Natural killer cell (primary cell): Measurements from ENCODE around the gene TSPOAP1. TPM values are rescaled to one million over a fixed set of nuclear protein-coding genes. Genes with fewer than 3 reads are reported as not detected.

Experiments
- ATAC-seq, 3 donors: fragments of 150-1000 bp in 2 of 3; fragments of 200-7000 bp in 1 of 3; cut with Tn5 transposase; 1 replicate in 1 of 3; 2 replicates in 2 of 3; pipeline ENCODE4 v1.10.0; 2021; ENCODE audit warnings: mild to moderate bottlenecking in 2 of 3, moderate library complexity in 2 of 3
- DNase-seq, 2 donors: peaks; one replicate each; pipeline versions ENCODE4 v3.0.0 to v3.0.0-alpha.2; 2013 to 2021; ENCODE audit warnings: mixed read lengths in 1 of 2
- H3K27ac ChIP-seq: one replicate; pipeline ENCODE4 v1.5.1; 2013; ENCODE audit warnings: mild to moderate bottlenecking, low read length
- H3K27me3 ChIP-seq: one replicate; pipeline ENCODE4 v1.6.1; 2013; ENCODE audit warnings: low read length; ENCODE audit not compliant: control insufficient read depth, insufficient read depth
- H3K36me3 ChIP-seq: one replicate; pipeline ENCODE4 v1.6.1; 2013; ENCODE audit warnings: low read length; ENCODE audit not compliant: control insufficient read depth, insufficient read depth
- H3K4me1 ChIP-seq: one replicate; pipeline ENCODE4 v1.6.1; 2013; ENCODE audit warnings: low read length; ENCODE audit not compliant: control insufficient read depth, insufficient read depth
- H3K4me3 ChIP-seq: one replicate; pipeline ENCODE4 v1.5.1; 2013; ENCODE audit warnings: low read length
- H3K9me3 ChIP-seq: one replicate; pipeline ENCODE4 v1.6.1; 2013; ENCODE audit warnings: low read length; ENCODE audit not compliant: control insufficient read depth, insufficient read depth
- H3K27ac Mint-ChIP-seq, 2 donors: one replicate each; pipeline ENCODE4 v1.8.0; 2022; ENCODE audit warnings: mild to moderate bottlenecking in 2 of 2, mixed read lengths in 2 of 2, moderate library complexity in 1 of 2
- H3K27me3 Mint-ChIP-seq, 2 donors: one replicate each; pipeline ENCODE4 v1.8.0; 2022; ENCODE audit warnings: low read depth in 2 of 2, mixed read lengths in 2 of 2
- H3K36me3 Mint-ChIP-seq: one replicate; pipeline ENCODE4 v1.8.0; 2022; ENCODE audit warnings: mixed read lengths
- H3K4me1 Mint-ChIP-seq, 2 donors: one replicate each; pipeline ENCODE4 v1.8.0; 2022; ENCODE audit warnings: mixed read lengths in 2 of 2
- H3K4me3 Mint-ChIP-seq: one replicate; pipeline ENCODE4 v1.8.0; 2022; ENCODE audit warnings: mild to moderate bottlenecking, moderate library complexity, mixed read lengths
- H3K9me3 Mint-ChIP-seq, 2 donors: one replicate each; pipeline ENCODE4 v1.8.0; 2022; ENCODE audit warnings: mixed read lengths in 2 of 2
- CTCF ChIP-seq: fragments of 200-600 bp; IDR thresholded peaks from one replicate; pipeline ENCODE4 v1.8.0; 2022; ENCODE audit warnings: antibody characterized with exemption
- WGBS: methylation state at CpG from one replicate; pipeline ENCODE4 v1.1.7; 2013; ENCODE audit warnings: missing lambda C conversion rate; ENCODE audit not compliant: insufficient coverage; 5-methylcytosine and 5-hydroxymethylcytosine counted together
- intact Hi-C: fragments of 100-400 bp; cut with micrococcal nuclease; formaldehyde crosslinking; loops from one replicate; pipeline ENCODE4 v1.14.2; 2022
- total RNA-seq, 4 donors: library from RNA; stranded (reverse); fragments of 120-200 nt in 1 of 4; gene quantifications; one replicate each; pipeline versions ENCODE4 v1.2.3 to v1.2.4, GENCODE V29; 2013 to 2022

The TSPOAP1 gene
- total RNA-seq, 3 donors from 2014 or later (not counting 1 experiment from before 2014, with no cell fraction given): 176 to 282 (median 246) TPM

- no peak overlapping the region for H3K4me3 Mint-ChIP-seq
- H3K9me3 Mint-ChIP-seq: no peaks in the 10 kb centered on the region
- intact Hi-C loops: no loop called here
- H3K27ac Mint-ChIP-seq: peak overlapping the region in 1 of 2 donors; percentile 14
- no peaks in the 10 kb centered on the region for H3K9me3 ChIP-seq
- no peaks in the 10 kb centered on the region for H3K36me3 Mint-ChIP-seq
- peaks cover 95% of the 10 kb centered on the region for H3K36me3 ChIP-seq
- no peak for TF ChIP-seq CTCF
- no peak for DNase-seq
- H3K4me1 Mint-ChIP-seq: peaks cover 0 to 10% of the 10 kb centered on the region in 2 donors
- WGBS: 96% methylated on average over 18 of the region's 19 CpGs
- H3K27me3 ChIP-seq: no peaks in the 10 kb centered on the region
- no peaks in the 10 kb centered on the region for H3K27me3 Mint-ChIP-seq
- no peak overlapping the region for H3K4me3 ChIP-seq
- no peak for ATAC-seq
- peaks cover 13% of the 10 kb centered on the region for H3K4me1 ChIP-seq
- H3K27ac ChIP-seq: no peak overlapping the region
Observed at GRCh38 chr17:58306131-58306951, 22.3 kb downstream of the TSPOAP1 start.

GRCh38 chr17:58305626-58306025 lies 23.0 kb downstream of the TSPOAP1 start:
- H3K9me3 ChIP-seq: no peaks in the 10 kb centered on the region
- Mint-ChIP-seq H3K4me1 (peaks cover 0 to 14% of the 10 kb centered on the region in 2 donors), H3K27ac (peak overlapping the region in 1 of 2 donors; percentile 14), H3K4me3 (no peak overlapping the region), H3K9me3 (no peaks in the 10 kb centered on the region), H3K27me3 (no peaks in the 10 kb centered on the region), H3K36me3 (no peaks in the 10 kb centered on the region)
- H3K36me3 ChIP-seq: peaks cover 90% of the 10 kb centered on the region
- intact Hi-C loops: loop anchor here (2.0 kb wide), 1 partner anchor 23 kb away; the partner anchor contains the start of gene TSPOAP1
- H3K27me3 ChIP-seq: no peaks in the 10 kb centered on the region
- no peak for DNase-seq
- no peak for ATAC-seq
- H3K4me3 ChIP-seq: no peak overlapping the region
- whole genome bisulfite sequencing: 95% methylated on average over 8 of the region's 8 CpGs
- H3K4me1 ChIP-seq: peaks cover 17% of the 10 kb centered on the region
- no peak overlapping the region for H3K27ac ChIP-seq
- TF ChIP-seq CTCF: no peak

GRCh38 chr17:58304750-58305486 lies 23.7 kb downstream of the TSPOAP1 start:
- intact Hi-C loops: loop anchor here (1.0 to 2.0 kb wide), 3 partner anchors 24 to 142 kb away; partner anchors contain the start of genes RNF43 and TSPOAP1
- whole genome bisulfite sequencing: 94% methylated on average over 14 of the region's 14 CpGs
- peak in 1 of 2 donors; percentile 3 for DNase-seq

More at GRCh38 chr17:58304750-58305486, 23.7 kb downstream of the TSPOAP1 start:
- H3K4me1 ChIP-seq: peaks cover 22% of the 10 kb centered on the region
- no peaks in the 10 kb centered on the region for H3K36me3 Mint-ChIP-seq
- H3K4me3 Mint-ChIP-seq: no peak overlapping the region
- no peak overlapping the region for H3K27ac ChIP-seq
- peaks cover 0 to 16% of the 10 kb centered on the region in 2 donors for H3K4me1 Mint-ChIP-seq
- H3K9me3 ChIP-seq: no peaks in the 10 kb centered on the region
- no peaks in the 10 kb centered on the region for H3K27me3 ChIP-seq
- ATAC-seq: no peak
- TF ChIP-seq CTCF: no peak
- no peak overlapping the region for H3K4me3 ChIP-seq
- H3K27me3 Mint-ChIP-seq: no peaks in the 10 kb centered on the region
- no peak overlapping the region for H3K27ac Mint-ChIP-seq
- no peaks in the 10 kb centered on the region for H3K9me3 Mint-ChIP-seq
- peaks cover 83% of the 10 kb centered on the region for H3K36me3 ChIP-seq
